Measurements from ENCODE around the gene MUS81. TPM values are rescaled to one million over a fixed set of nuclear protein-coding genes. Genes with fewer than 3 reads are reported as not detected.

MUS81 gene
- total and polyA plus RNA-seq, 2 of the 13 experiments (the other 11 are each of a cell fraction or from before 2014, with no cell fraction given), result 25.6 to 30.2 TPM

DNA sequence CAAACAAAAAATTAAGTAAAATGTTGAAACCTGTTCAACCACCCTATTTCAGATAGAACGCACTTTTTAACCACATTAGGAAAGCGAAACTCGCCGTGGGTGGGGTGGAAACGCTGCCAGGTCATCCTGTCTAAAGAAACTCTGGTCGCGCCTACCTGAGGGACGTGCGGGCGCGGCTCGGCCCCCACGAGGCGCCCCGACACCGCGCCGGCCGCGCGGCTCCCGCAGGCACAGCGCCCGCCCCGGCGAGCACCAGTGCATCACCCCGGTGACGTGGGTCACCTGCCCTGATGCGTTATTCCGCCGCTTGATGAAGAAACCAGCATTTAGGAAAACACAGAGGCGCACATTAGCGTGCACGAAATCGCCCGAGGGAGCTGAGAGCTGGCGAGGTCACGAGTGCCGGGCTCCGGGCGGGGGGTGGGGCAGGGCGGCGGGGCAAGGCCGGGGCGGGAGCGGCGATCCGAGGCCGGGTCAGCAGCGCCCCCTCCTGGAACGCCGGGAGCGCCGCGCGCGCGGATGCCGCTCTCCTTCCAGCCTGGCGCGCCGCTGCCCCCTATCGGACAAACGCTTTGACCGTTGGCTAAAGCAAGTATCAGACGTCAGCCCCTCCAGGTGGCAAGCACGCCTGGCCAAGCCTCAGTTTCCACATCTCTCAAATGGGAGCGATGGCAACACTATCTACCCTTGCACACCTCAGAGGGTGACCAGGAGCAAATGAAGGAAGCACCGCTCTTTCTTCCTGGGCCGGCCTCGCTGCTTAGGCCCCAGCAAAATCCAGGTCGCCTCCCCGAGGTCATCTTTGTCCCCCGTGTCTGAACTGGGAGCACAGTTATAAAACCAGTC is 42.2 kb upstream of the MUS81 start (continued):
- TF ChIP-seq, protein P1, sequence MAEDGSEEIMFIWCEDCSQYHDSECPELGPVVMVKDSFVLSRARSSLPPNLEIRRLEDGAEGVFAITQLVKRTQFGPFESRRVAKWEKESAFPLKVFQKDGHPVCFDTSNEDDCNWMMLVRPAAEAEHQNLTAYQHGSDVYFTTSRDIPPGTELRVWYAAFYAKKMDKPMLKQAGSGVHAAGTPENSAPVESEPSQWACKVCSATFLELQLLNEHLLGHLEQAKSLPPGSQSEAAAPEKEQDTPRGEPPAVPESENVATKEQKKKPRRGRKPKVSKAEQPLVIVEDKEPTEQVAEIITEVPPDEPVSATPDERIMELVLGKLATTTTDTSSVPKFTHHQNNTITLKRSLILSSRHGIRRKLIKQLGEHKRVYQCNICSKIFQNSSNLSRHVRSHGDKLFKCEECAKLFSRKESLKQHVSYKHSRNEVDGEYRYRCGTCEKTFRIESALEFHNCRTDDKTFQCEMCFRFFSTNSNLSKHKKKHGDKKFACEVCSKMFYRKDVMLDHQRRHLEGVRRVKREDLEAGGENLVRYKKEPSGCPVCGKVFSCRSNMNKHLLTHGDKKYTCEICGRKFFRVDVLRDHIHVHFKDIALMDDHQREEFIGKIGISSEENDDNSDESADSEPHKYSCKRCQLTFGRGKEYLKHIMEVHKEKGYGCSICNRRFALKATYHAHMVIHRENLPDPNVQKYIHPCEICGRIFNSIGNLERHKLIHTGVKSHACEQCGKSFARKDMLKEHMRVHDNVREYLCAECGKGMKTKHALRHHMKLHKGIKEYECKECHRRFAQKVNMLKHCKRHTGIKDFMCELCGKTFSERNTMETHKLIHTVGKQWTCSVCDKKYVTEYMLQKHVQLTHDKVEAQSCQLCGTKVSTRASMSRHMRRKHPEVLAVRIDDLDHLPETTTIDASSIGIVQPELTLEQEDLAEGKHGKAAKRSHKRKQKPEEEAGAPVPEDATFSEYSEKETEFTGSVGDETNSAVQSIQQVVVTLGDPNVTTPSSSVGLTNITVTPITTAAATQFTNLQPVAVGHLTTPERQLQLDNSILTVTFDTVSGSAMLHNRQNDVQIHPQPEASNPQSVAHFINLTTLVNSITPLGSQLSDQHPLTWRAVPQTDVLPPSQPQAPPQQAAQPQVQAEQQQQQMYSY (CRISPR knock-in tag; IDR thresholded peaks at IDR 0.05), result no peak
- TF ChIP-seq ELF1 (CRISPR knock-in tag; IDR thresholded peaks at IDR 0.05) (0 out of 2 replicates have a peak, but pooled peaks have one; percentile 21), TGIF2 (CRISPR knock-in tag; IDR thresholded peaks at IDR 0.05) (no peak), HHEX (CRISPR knock-in tag; IDR thresholded peaks at IDR 0.05) (no peak), ARID2 (CRISPR knock-in tag; IDR thresholded peaks at IDR 0.05; ENCODE audit: borderline replicate concordance) (no peak), ZNF780A (CRISPR knock-in tag; IDR thresholded peaks at IDR 0.05) (no peak), ZBTB20 (CRISPR knock-in tag; IDR thresholded peaks at IDR 0.05; ENCODE audit: borderline replicate concordance, low read depth) (no peak), ZNF274 (CRISPR knock-in tag; IDR thresholded peaks at IDR 0.05) (peak; percentile 54; the same call in 1 of the 2 replicates), MXD4 (CRISPR knock-in tag; IDR thresholded peaks at IDR 0.05) (no peak; the same call in 1 of the 2 replicates), ZSCAN30 (CRISPR knock-in tag; IDR thresholded peaks at IDR 0.05) (no peak), ZFP90 (CRISPR knock-in tag; IDR thresholded peaks at IDR 0.05; ENCODE audit: borderline replicate concordance) (peak; percentile 28; the same call in 1 of the 2 replicates), HCFC1 (IDR thresholded peaks at IDR 0.05; ENCODE audit: low read depth, low read length) (no peak), RBAK (CRISPR knock-in tag; IDR thresholded peaks at IDR 0.05) (no peak)
- TF ChIP-seq, protein P2, sequence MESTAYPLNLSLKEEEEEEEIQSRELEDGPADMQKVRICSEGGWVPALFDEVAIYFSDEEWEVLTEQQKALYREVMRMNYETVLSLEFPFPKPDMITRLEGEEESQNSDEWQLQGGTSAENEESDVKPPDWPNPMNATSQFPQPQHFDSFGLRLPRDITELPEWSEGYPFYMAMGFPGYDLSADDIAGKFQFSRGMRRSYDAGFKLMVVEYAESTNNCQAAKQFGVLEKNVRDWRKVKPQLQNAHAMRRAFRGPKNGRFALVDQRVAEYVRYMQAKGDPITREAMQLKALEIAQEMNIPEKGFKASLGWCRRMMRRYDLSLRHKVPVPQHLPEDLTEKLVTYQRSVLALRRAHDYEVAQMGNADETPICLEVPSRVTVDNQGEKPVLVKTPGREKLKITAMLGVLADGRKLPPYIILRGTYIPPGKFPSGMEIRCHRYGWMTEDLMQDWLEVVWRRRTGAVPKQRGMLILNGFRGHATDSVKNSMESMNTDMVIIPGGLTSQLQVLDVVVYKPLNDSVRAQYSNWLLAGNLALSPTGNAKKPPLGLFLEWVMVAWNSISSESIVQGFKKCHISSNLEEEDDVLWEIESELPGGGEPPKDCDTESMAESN (CRISPR knock-in tag; conservative IDR thresholded peaks at IDR 0.05), result 0 out of 2 replicates have a peak, but pooled peaks have one; percentile 33
- TF ChIP-seq, protein P3, sequence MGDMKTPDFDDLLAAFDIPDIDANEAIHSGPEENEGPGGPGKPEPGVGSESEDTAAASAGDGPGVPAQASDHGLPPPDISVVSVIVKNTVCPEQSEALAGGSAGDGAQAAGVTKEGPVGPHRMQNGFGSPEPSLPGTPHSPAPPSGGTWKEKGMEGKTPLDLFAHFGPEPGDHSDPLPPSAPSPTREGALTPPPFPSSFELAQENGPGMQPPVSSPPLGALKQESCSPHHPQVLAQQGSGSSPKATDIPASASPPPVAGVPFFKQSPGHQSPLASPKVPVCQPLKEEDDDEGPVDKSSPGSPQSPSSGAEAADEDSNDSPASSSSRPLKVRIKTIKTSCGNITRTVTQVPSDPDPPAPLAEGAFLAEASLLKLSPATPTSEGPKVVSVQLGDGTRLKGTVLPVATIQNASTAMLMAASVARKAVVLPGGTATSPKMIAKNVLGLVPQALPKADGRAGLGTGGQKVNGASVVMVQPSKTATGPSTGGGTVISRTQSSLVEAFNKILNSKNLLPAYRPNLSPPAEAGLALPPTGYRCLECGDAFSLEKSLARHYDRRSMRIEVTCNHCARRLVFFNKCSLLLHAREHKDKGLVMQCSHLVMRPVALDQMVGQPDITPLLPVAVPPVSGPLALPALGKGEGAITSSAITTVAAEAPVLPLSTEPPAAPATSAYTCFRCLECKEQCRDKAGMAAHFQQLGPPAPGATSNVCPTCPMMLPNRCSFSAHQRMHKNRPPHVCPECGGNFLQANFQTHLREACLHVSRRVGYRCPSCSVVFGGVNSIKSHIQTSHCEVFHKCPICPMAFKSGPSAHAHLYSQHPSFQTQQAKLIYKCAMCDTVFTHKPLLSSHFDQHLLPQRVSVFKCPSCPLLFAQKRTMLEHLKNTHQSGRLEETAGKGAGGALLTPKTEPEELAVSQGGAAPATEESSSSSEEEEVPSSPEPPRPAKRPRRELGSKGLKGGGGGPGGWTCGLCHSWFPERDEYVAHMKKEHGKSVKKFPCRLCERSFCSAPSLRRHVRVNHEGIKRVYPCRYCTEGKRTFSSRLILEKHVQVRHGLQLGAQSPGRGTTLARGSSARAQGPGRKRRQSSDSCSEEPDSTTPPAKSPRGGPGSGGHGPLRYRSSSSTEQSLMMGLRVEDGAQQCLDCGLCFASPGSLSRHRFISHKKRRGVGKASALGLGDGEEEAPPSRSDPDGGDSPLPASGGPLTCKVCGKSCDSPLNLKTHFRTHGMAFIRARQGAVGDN (CRISPR knock-in tag; IDR thresholded peaks at IDR 0.05), result peak; percentile 70
- TF ChIP-seq, protein P4, sequence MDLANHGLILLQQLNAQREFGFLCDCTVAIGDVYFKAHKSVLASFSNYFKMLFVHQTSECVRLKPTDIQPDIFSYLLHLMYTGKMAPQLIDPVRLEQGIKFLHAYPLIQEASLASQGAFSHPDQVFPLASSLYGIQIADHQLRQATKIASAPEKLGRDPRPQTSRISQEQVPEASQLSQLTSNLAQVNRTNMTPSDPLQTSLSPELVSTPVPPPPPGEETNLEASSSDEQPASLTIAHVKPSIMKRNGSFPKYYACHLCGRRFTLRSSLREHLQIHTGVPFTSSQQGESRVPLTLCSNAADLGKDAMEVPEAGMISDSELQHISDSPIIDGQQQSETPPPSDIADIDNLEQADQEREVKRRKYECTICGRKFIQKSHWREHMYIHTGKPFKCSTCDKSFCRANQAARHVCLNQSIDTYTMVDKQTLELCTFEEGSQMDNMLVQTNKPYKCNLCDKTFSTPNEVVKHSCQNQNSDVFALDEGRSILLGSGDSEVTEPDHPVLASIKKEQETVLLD (CRISPR knock-in tag; IDR thresholded peaks at IDR 0.05; ENCODE audit: low read depth), result no peak

All from HepG2 (cell line).